CD4-positive, alpha-beta T cell (primary cell): ENCODE measurements around the gene MRPS35. TPM values are rescaled to one million over a fixed set of nuclear protein-coding genes. Genes with fewer than 3 reads are reported as not detected.

Source experiments
- ATAC-seq: fragments of 200-7000 bp; cut with Tn5 transposase; one replicate; pipeline ENCODE4 v1.10.0; 2022; ENCODE audit warnings: mild to moderate bottlenecking; ENCODE audit not compliant: poor library complexity
- CTCF ChIA-PET: fragments of 350-600 bp; sonication (Branson Sonifier 250); formaldehyde crosslinking; loops from one replicate; lab custom pipeline; 2021; ENCODE audit warnings: antibody characterized with exemption, inconsistent platforms; lab: Charles Lee
- POLR2A ChIA-PET: fragments of 350-600 bp; sonication (Branson Sonifier 250); formaldehyde crosslinking; loops from one replicate; lab custom pipeline; 2021; ENCODE audit warnings: antibody characterized with exemption, inconsistent platforms; lab: Charles Lee
- DNase-seq, 14 experiments: peaks; one replicate each; pipeline ENCODE4 v3.0.0-alpha.2; 2013 to 2020; ENCODE audit warnings: mixed read lengths in 2 of 14
- H3K27ac ChIP-seq, 2 donors: one replicate each; pipeline versions ENCODE4 v1.5.1 to v1.7.0; 2013; ENCODE audit warnings: low read length in 2 of 2, low read depth in 1 of 2, mild to moderate bottlenecking in 1 of 2
- H3K27me3 ChIP-seq, 2 experiments: 1 replicate in 1 of 2; 2 replicates in 1 of 2; pipeline versions ENCODE4 v1.6.1 to v1.7.0; 2013; ENCODE audit warnings: low read length in 2 of 2, control low read depth in 1 of 2, mild to moderate bottlenecking in 1 of 2, moderate library complexity in 1 of 2; ENCODE audit not compliant: insufficient read depth in 2 of 2, control insufficient read depth in 1 of 2
- H3K36me3 ChIP-seq: one replicate; pipeline ENCODE4 v1.6.1; 2013; ENCODE audit warnings: low read length, control low read depth; ENCODE audit not compliant: insufficient read depth
- H3K4me1 ChIP-seq: one replicate; pipeline ENCODE4 v1.6.1; 2013; ENCODE audit warnings: low read length, control low read depth; ENCODE audit not compliant: insufficient read depth
- H3K4me3 ChIP-seq: one replicate; pipeline ENCODE4 v1.5.1; 2013; ENCODE audit warnings: mild to moderate bottlenecking, low read length, moderate library complexity
- H3K9me3 ChIP-seq, 2 experiments: 1 replicate in 1 of 2; 2 replicates in 1 of 2; pipeline versions ENCODE4 v1.6.1 to v1.7.0; 2013; ENCODE audit warnings: low read length in 2 of 2, mild to moderate bottlenecking in 2 of 2, control low read depth in 1 of 2, moderate library complexity in 1 of 2; ENCODE audit not compliant: control insufficient read depth in 1 of 2, insufficient read depth in 1 of 2
- H3K27ac Mint-ChIP-seq: one replicate; pipeline ENCODE4 v1.8.0; 2020; ENCODE audit warnings: mixed read lengths
- H3K27me3 Mint-ChIP-seq: one replicate; pipeline ENCODE4 v1.8.0; 2021; ENCODE audit warnings: mixed read lengths
- H3K36me3 Mint-ChIP-seq: one replicate; pipeline ENCODE4 v1.8.0; 2021; ENCODE audit warnings: low read depth, mixed read lengths
- H3K4me1 Mint-ChIP-seq: one replicate; pipeline ENCODE4 v1.8.0; 2021; ENCODE audit warnings: low read depth, mixed read lengths
- H3K4me3 Mint-ChIP-seq: one replicate; pipeline ENCODE4 v1.8.0; 2020; ENCODE audit warnings: mild to moderate bottlenecking, mixed read lengths
- H3K9me3 Mint-ChIP-seq: one replicate; pipeline ENCODE4 v1.8.0; 2020; ENCODE audit warnings: mixed read lengths
- CTCF ChIP-seq: fragments of 200-600 bp; IDR thresholded peaks from one replicate; pipeline ENCODE4 v1.8.0; 2022; ENCODE audit warnings: antibody characterized with exemption, mild to moderate bottlenecking
- intact Hi-C, 2 experiments: fragments of 100-400 bp; cut with DNase I in 1 of 2; cut with micrococcal nuclease in 1 of 2; formaldehyde crosslinking; loops; one replicate each; pipeline versions ENCODE4 v1.15.1 to v1.9.0; 2023 to 2025; cut with DNase I, micrococcal nuclease
- total RNA-seq, 174 experiments: library from RNA in 2 of 174; stranded (reverse) in 2 of 174; gene quantifications; one replicate each; pipeline ENCODE4 v1.2.3 and lab custom pipeline; 2021 to 2026

MRPS35 gene
- total RNA-seq, 2 experiments from 2014 or later: 22.1 to 23.9 TPM

GRCh38 chr12:27771481-27772327, 61.1 kb downstream of the MRPS35 start:
- Histone ChIP-seq H3K4me3 (no peak overlapping the region), H3K27me3 (no peaks in the 10 kb centered on the region), H3K4me1 (no peaks in the 10 kb centered on the region), H3K9me3 (no peaks in the 10 kb centered on the region), H3K36me3 (no peaks in the 10 kb centered on the region), H3K27ac (no peak overlapping the region)
- intact Hi-C loops: no loop called here
- DNase-seq: no peak
- no peaks in the 10 kb centered on the region for H3K4me1 Mint-ChIP-seq
- ATAC-seq: no peak
- H3K36me3 Mint-ChIP-seq: no peaks in the 10 kb centered on the region
- CTCF ChIA-PET: interaction anchor here (0.6 kb wide), 1 partner anchor 120 kb away, joined by 3 read pairs; no protein-coding TSS in a partner anchor
- no peak overlapping the region for H3K27ac Mint-ChIP-seq
- H3K27me3 Mint-ChIP-seq: no peaks in the 10 kb centered on the region
- H3K4me3 Mint-ChIP-seq: no peak overlapping the region
- no peak for TF ChIP-seq CTCF
- H3K9me3 Mint-ChIP-seq: no peaks in the 10 kb centered on the region
- POLR2A ChIA-PET: no interaction called here

GRCh38 chr12:27772328-27773049, 61.9 kb downstream of the MRPS35 start:
- ATAC-seq (no peak), DNase-seq (no peak)
- no peak overlapping the region for H3K4me3 Mint-ChIP-seq
- H3K4me1 Mint-ChIP-seq: no peaks in the 10 kb centered on the region
- CTCF ChIA-PET: no interaction called here
- Histone ChIP-seq H3K4me1 (no peaks in the 10 kb centered on the region), H3K9me3 (no peaks in the 10 kb centered on the region), H3K27me3 (no peaks in the 10 kb centered on the region), H3K27ac (no peak overlapping the region), H3K36me3 (no peaks in the 10 kb centered on the region), H3K4me3 (no peak overlapping the region)
- no peaks in the 10 kb centered on the region for H3K9me3 Mint-ChIP-seq
- TF ChIP-seq CTCF: no peak
- no peaks in the 10 kb centered on the region for H3K27me3 Mint-ChIP-seq
- POLR2A ChIA-PET: no interaction called here
- no peak overlapping the region for H3K27ac Mint-ChIP-seq
- intact Hi-C loops: no loop called here
- H3K36me3 Mint-ChIP-seq: no peaks in the 10 kb centered on the region

- Histone ChIP-seq H3K27ac (no peak overlapping the region), H3K36me3 (no peaks in the 10 kb centered on the region), H3K4me3 (no peak overlapping the region), H3K27me3 (no peaks in the 10 kb centered on the region), H3K9me3 (no peaks in the 10 kb centered on the region), H3K4me1 (peaks cover 24% of the 10 kb centered on the region)
- ATAC-seq (no peak), DNase-seq (no peak)
- no peak for TF ChIP-seq CTCF
- Mint-ChIP-seq H3K4me3 (peak overlapping the region; percentile 52), H3K27ac (no peak overlapping the region), H3K36me3 (peaks cover 7% of the 10 kb centered on the region), H3K4me1 (peaks cover 19% of the 10 kb centered on the region), H3K27me3 (no peaks in the 10 kb centered on the region), H3K9me3 (no peaks in the 10 kb centered on the region)
- intact Hi-C loops: no loop called here
- POLR2A ChIA-PET: no interaction called here
- CTCF ChIA-PET: no interaction called here
Observed at GRCh38 chr12:27777141-27777540, 66.5 kb downstream of the MRPS35 start.
